ENCODE measurements around the gene SUGCT.

Gene SUGCT

GRCh38 chr7:40474790-40475680 lies 340.2 kb downstream of the SUGCT start:
- no peak for DNase-seq (ENCODE audit: low read depth)

GRCh38 chr7:40475681-40475982 lies 340.8 kb downstream of the SUGCT start:
- no peak for DNase-seq (ENCODE audit: low read depth)

- DNase-seq (ENCODE audit: low read depth), result no peak
Measured at GRCh38 chr7:40477094-40477493, 342.3 kb downstream of the SUGCT start.

GRCh38 chr7:40482845-40483244 lies 348.0 kb downstream of the SUGCT start:
- no peak for DNase-seq (ENCODE audit: low read depth)

- DNase-seq (ENCODE audit: low read depth), result no peak
Measured at GRCh38 chr7:40483630-40484029, 348.8 kb downstream of the SUGCT start.

GRCh38 chr7:40489844-40490602 lies 355.2 kb downstream of the SUGCT start:
- DNase-seq (ENCODE audit: low read depth), result no peak

- DNase-seq (ENCODE audit: low read depth), result no peak
Measured at GRCh38 chr7:40490603-40490924, 355.8 kb downstream of the SUGCT start.

- no peak for DNase-seq (ENCODE audit: low read depth)
Measured at GRCh38 chr7:40492946-40493345, 358.1 kb downstream of the SUGCT start.

- no peak for DNase-seq (ENCODE audit: low read depth)
Measured at GRCh38 chr7:40493609-40494051, 358.8 kb downstream of the SUGCT start.

GRCh38 chr7:40498924-40499510 lies 364.2 kb downstream of the SUGCT start:
- no peak for DNase-seq (ENCODE audit: low read depth)

- DNase-seq (ENCODE audit: low read depth), result no peak
Measured at GRCh38 chr7:40499718-40500117, 364.9 kb downstream of the SUGCT start.

- DNase-seq (ENCODE audit: low read depth), result no peak
Measured at GRCh38 chr7:40500219-40500618, 365.4 kb downstream of the SUGCT start.

GRCh38 chr7:40502359-40502758 lies 367.6 kb downstream of the SUGCT start:
- DNase-seq (ENCODE audit: low read depth), result no peak

GRCh38 chr7:40506158-40506557 lies 371.4 kb downstream of the SUGCT start:
- DNase-seq (ENCODE audit: low read depth), result no peak

GRCh38 chr7:40507166-40507565 lies 372.4 kb downstream of the SUGCT start:
- DNase-seq (ENCODE audit: low read depth), result no peak

- no peak for DNase-seq (ENCODE audit: low read depth)
Measured at GRCh38 chr7:40509287-40509996, 374.6 kb downstream of the SUGCT start.

GRCh38 chr7:40516376-40516775 lies 381.6 kb downstream of the SUGCT start:
- DNase-seq (ENCODE audit: low read depth), result no peak

GRCh38 chr7:40519009-40519408 lies 384.2 kb downstream of the SUGCT start:
- no peak for DNase-seq (ENCODE audit: low read depth)

- DNase-seq (ENCODE audit: low read depth), result no peak
Measured at GRCh38 chr7:40520986-40521738, 386.4 kb downstream of the SUGCT start.

GRCh38 chr7:40525764-40526163 lies 391.0 kb downstream of the SUGCT start:
- DNase-seq (ENCODE audit: low read depth), result no peak

- DNase-seq (ENCODE audit: low read depth), result no peak
Measured at GRCh38 chr7:40526951-40527715, 392.3 kb downstream of the SUGCT start.
